NCI-H446 treated with DMSO at 0.1 percent for 48 hours (cell line): ENCODE data around the gene LRRC4C.

Experiments used
- DNase-seq: peaks from one replicate; lab custom pipeline; 2025; lab: John Stamatoyannopoulos, UW

The LRRC4C gene

GRCh38 chr11:40370821-40371616, 1088.4 kb downstream of the LRRC4C start:
- DNase-seq: no peak

DNA sequence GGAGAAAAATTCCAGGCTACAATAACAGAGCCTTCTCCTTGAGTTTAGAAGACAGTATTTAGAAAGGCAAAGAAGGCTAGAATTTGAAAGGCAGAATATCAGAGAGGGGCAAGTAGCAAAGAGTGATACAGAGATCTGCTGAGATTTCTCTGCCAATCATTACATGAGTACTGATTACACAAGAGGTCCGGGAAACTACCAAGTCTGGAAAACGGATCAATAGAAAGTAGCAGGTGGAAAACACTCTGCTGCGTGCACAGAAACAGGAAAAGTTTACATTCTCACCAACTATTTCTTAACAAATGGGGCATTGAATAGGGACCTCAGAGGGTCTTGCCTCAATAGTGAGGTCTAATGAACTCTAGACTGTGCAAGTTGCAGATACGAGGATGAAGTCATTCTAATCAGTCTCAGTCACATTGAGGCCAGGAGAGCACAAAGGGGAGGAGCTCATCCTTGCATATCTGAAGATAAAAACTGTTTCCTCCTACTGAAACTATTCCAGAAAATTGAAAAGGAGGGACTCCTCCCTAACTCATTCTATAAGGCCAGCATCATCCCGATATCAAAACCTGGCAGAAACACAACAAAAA, 1099.2 kb downstream of the LRRC4C start:
- no peak for DNase-seq

GRCh38 chr11:40354121-40354520, 1105.3 kb downstream of the LRRC4C start:
- DNase-seq: no peak

GRCh38 chr11:40340911-40341310, 1118.5 kb downstream of the LRRC4C start:
- DNase-seq: no peak

GRCh38 chr11:40338739-40339138, 1120.7 kb downstream of the LRRC4C start:
- no peak for DNase-seq

- DNase-seq: no peak
Measured at GRCh38 chr11:40338062-40338461, 1121.4 kb downstream of the LRRC4C start.

DNA sequence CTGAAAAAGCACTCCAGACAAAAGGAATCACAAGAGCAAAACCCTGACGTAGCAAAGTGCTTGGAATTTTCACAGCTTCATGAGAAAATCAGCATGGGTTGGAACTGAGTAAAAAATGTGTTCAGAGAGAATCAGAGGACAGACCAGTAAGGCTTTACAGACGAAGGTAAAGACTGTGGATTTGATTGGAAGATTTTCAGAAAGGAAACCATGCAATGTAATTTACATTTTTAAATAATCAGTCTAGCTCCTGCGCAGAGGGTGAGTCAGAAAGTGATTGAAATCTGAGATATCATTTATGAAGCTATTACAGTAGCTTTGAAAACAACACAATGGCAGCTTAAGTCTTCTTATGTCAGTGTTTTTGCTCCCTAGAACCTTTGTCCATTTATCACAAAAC, 1122.3 kb downstream of the LRRC4C start:
- DNase-seq: no peak

GRCh38 chr11:40328890-40329614, 1130.4 kb downstream of the LRRC4C start:
- peak; percentile 75 for DNase-seq

GRCh38 chr11:40323241-40323640, 1136.2 kb downstream of the LRRC4C start:
- no peak for DNase-seq

DNA sequence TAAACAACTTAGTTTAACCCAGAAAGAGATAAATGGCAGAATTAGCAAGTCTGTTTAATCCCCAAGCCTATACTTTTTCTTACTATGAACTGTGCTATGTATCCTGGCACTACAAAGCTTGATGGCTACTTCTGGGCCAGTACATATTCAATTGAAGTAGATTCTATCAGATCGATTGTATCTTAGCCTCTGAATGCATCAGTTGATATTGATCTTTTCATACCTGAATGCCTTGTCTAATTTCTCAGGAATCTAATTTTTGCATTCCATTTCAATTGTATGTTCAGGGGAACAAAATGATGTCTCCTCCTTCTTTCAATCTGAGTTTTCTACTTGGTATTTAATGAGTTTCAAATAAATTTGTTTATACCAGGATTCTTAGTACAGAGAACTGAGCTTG, 1137.9 kb downstream of the LRRC4C start:
- DNase-seq: no peak

GRCh38 chr11:40316171-40316570, 1143.3 kb downstream of the LRRC4C start:
- DNase-seq: no peak

DNA sequence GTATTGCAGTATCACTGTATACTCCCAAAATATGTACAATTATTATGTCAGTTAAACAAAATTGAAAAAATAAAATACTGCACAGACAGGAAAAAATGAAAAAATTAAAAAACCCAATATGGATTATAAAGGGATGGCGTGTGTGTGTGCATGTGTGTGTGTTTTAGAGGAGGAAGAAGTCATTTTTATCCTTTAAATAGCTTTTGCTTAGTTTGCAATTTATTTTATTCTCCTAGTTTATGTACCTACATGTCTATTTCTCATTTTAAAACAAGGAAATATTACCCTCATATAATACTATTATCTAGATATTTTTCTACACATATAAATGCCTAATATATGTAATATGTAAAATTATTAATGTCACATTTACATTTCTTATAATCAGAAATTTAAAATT, 1144.3 kb downstream of the LRRC4C start:
- no peak for DNase-seq

DNA sequence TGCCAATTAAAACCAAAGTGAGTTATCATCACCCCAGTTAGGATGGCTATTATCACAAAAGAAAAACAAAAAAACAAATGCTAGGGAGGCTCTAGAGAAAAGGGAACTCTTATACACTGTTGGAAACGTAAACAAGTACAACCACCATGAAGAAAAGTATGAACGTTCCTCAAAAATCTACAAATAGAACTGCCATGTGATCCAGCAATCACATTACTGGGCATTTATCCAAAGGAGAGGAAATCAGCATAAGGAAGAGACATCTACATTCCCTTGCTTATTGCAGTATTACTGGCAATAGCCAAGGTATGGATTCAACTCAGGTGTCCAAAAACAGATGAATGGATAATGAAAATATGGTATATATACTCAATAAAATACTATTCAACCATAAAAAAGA, 1145.1 kb downstream of the LRRC4C start:
- no peak for DNase-seq

GRCh38 chr11:40306938-40307548, 1152.4 kb downstream of the LRRC4C start:
- DNase-seq: peak; percentile 10

DNA sequence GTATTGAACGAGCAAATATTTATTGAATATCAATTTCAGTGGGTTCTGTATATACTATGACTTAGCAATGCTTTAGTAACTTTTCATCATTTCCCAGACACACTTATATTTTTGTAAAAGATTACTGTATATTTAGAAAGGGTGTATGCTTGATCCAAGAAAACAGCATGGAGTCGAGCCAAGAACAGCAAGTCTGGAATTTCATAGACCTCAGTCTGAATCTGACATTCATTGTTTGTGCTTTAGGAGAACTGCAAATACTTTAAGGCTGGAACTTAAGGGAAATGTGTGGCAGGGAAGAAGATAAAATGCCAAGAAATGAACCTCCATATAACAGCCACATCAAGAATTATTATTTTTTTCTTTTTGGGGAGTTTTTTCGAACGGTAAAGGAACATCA, 1156.8 kb downstream of the LRRC4C start:
- no peak for DNase-seq

DNA sequence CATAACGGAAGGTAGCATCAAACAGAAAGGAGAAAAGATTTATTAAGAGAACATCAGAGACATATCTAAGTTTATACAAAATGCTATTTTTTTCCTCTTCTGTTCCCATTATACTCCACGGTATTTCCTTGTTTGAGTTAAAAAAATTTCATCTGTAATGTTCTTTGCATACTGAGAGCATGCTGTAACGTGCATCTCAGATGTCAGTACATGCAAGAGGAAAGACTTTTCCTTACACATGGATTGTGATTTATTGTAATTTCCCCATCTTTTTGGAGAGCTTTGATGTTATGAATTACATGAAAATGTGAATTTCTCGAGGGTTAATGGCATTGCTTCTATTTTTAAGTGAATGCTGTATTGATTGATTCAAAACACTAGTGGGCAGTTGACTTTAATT, 1164.0 kb downstream of the LRRC4C start:
- no peak for DNase-seq

- DNase-seq: no peak
Measured at GRCh38 chr11:40294741-40295140, 1164.7 kb downstream of the LRRC4C start.

- no peak for DNase-seq
Measured at GRCh38 chr11:40294349-40294735, 1165.1 kb downstream of the LRRC4C start.

DNA sequence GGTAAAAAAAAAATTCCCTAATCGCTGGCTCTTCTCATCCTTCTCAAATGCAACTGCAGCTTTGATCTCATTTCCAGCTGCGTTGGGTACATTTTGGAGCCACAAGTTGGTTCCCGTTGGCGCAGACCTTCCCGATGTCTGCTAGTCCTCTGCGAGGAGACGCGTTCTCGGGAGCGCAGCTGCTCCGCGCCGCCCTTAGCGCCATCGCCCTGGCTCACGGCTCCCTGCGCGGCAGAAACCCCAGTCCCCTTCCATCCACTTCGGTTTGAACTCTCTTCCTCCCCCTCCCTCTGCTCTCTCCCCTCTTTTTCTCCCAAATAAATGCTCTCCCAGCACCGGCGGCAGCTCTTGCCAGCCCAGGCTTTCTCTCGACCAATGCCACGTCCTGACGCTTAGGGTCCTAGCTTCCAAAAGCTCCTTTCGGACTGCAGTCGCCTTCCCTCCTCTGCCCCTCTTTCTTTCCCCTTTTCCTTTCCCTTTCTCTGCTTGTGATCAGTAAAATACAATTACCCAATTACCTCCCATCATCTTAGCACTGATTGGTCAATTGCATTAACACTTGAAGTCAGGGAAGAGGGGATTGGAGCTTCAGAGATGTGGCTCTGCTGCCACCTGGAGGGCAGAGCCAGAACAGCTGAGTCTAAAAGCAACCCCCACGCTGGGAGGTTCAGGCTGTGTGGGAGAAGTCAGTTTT, 1165.7 kb downstream of the LRRC4C start:
- DNase-seq: peak; percentile 75

GRCh38 chr11:40292721-40293508, 1166.5 kb downstream of the LRRC4C start:
- no peak for DNase-seq

- no peak for DNase-seq
Measured at GRCh38 chr11:40291741-40292140, 1167.7 kb downstream of the LRRC4C start.
